Small intestine (tissue), 7 donors: Measurements from ENCODE around the gene SAMD14. TPM values are rescaled to one million over a fixed set of nuclear protein-coding genes. Genes with fewer than 3 reads are reported as not detected.
"Not testable (repeated sequence)": the region's sequence is repeated elsewhere in the genome, so short reads cannot be mapped to it uniquely, and the experiment has no call there.

Experiments used
- DNase-seq, 2 donors: peaks; one replicate each; pipeline versions ENCODE4 v3.0.0 to v3.0.0-alpha.2; 2013
- FAIRE-seq: peaks from 2 replicates; lab custom pipeline; 2012; peaks lifted over from hg19 to GRCh38; lab: Jason Lieb, UNC
- H3K27ac ChIP-seq, 3 donors: one replicate each; pipeline ENCODE4 v1.5.1; 2013; ENCODE audit warnings: low read length in 2 of 3, mild to moderate bottlenecking in 2 of 3, control low read depth in 1 of 3, inconsistent platforms in 1 of 3, low read depth in 1 of 3, moderate library complexity in 1 of 3
- H3K27me3 ChIP-seq, 3 donors: one replicate each; pipeline ENCODE4 v1.6.1; 2013; ENCODE audit warnings: low read length in 3 of 3, inconsistent platforms in 1 of 3; ENCODE audit not compliant: control insufficient read depth in 3 of 3, insufficient read depth in 3 of 3
- H3K36me3 ChIP-seq, 3 donors: one replicate each; pipeline ENCODE4 v1.6.1; 2013; ENCODE audit warnings: low read length in 3 of 3, inconsistent platforms in 1 of 3, low read depth in 1 of 3, mild to moderate bottlenecking in 1 of 3, moderate library complexity in 1 of 3; ENCODE audit not compliant: control insufficient read depth in 3 of 3, insufficient read depth in 2 of 3
- H3K4me1 ChIP-seq, 3 donors: one replicate each; pipeline ENCODE4 v1.6.1; 2013; ENCODE audit warnings: low read length in 2 of 3, inconsistent platforms in 1 of 3, low read depth in 1 of 3, mild to moderate bottlenecking in 1 of 3, moderate library complexity in 1 of 3; ENCODE audit not compliant: control insufficient read depth in 3 of 3, insufficient read depth in 2 of 3
- H3K4me3 ChIP-seq, 3 donors: one replicate each; pipeline ENCODE4 v1.5.1; 2013; ENCODE audit warnings: low read length in 3 of 3, control low read depth in 1 of 3, inconsistent platforms in 1 of 3, low read depth in 1 of 3, mild to moderate bottlenecking in 1 of 3, moderate library complexity in 1 of 3
- H3K9me3 ChIP-seq, 2 donors: one replicate each; pipeline ENCODE4 v1.6.1; 2013; ENCODE audit warnings: low read depth in 1 of 2, low read length in 1 of 2; ENCODE audit not compliant: control insufficient read depth in 2 of 2, insufficient read depth in 1 of 2
- WGBS, 3 donors: extraction: QIAGEN DNeasy Blood & Tissue Kit; methylation state at CpG; one replicate each; pipeline ENCODE4 v1.1.7; 2013; 5-methylcytosine and 5-hydroxymethylcytosine counted together
- polyA plus RNA-seq, 4 donors: library from polyadenylated mRNA; stranded (reverse) in 3 of 4; unstranded in 1 of 4; fragments of 200-250 nt in 3 of 4; fragments of 120-200 nt in 1 of 4; gene quantifications; one replicate each; pipeline versions ENCODE4 v1.2.1 to v1.2.3, GENCODE V29; 2013
- donor health status: healthy with polysubstance abuse.
- donor health status: control.
- donor health status: control.
- donor health status: Bipolar disorder and iron deficiency.
- donor health status: healthy.

SAMD14 gene
- polyA plus RNA-seq, 4 donors: 0.54 to 2.9 (median 1.4) TPM

DNA sequence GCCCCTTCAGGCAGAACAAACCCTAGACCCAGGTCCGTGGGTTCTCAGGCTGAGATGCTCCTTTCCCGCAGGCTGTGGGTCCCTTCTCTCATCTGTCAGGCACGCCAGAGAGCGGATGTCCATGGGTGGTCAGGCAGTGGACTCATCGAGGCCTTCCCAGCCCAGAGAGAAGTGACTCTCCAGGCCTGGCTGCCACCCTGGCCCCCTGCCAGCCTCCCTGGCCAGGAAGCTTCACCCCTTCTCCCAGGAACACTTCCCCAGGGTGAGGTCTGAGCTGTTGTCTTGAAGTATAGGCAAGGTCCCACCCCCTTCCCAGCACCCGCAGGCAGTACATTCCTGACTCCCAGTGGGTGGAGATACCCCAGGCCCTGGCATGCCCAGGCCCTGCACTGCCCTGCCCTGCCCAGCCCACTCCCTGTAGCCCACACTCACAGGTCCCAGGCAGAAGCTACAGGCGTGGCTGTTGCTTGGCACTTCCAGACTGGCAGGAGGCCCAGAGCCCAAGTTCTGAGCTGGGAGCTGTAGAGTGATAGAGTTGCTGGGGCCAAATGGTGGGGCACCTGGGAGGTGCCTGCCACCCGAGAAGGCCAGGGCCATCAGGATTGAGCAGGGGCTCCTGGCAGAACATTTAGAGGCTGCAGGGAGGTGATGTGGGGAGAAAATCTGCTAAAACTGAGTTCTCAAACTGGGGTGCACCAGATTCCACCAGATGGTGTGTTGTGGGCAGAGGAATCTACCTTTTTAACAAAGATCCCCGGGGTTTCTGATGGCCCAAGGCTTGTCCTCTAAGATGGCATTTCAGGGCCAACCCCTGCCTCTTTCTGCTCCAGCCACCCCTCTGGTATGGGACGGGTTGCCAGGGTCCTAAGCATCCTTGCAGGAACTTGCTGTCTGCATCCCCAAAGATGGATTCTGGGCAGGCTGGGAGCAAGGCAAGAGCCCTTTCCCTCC, 67.4 kb downstream of the SAMD14 start:
- H3K4me3 ChIP-seq: no peak overlapping the region
- peak in 1 of 2 donors; percentile 89 for DNase-seq
- no peaks in the 10 kb centered on the region for H3K9me3 ChIP-seq
- WGBS, 3 donors: 48 to 65% (median 48%) methylated on average over 10 of the region's 10 CpGs
- H3K4me1 ChIP-seq: peaks cover 12 to 62% (median 24%) of the 10 kb centered on the region in 3 donors
- no peaks in the 10 kb centered on the region for H3K27me3 ChIP-seq
- no peak for FAIRE-seq
- H3K36me3 ChIP-seq: peaks cover 0 to 75% (median 9%) of the 10 kb centered on the region in 3 donors
- peak overlapping the region; percentile 19 to 63 (median 21) for H3K27ac ChIP-seq

DNA sequence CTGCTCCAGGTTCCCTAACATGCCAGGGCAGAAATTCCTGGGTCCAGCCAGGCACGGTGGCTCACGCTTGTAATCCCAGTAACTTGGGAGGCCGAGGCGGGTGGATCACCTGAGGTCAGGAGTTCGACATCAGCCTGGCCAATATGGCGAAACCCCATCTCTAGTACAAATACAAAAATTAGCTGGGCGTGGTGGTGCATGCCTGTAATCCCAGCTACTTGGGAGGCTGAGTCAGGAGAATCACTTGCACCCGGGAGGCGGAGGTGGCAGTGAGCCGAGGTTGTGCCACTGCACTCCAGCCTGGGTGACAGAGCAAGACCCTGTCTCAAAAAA, 68.3 kb downstream of the SAMD14 start:
- H3K27ac ChIP-seq, H3K4me3 ChIP-seq, H3K27me3 ChIP-seq, DNase-seq, H3K9me3 ChIP-seq, FAIRE-seq: not testable (repeated sequence)
- H3K4me1 ChIP-seq: peaks cover 12 to 69% (median 24%) of the 10 kb centered on the region in 3 donors
- H3K36me3 ChIP-seq: peaks cover 0 to 72% (median 6%) of the 10 kb centered on the region in 3 donors
- WGBS, 3 donors: 82 to 88% (median 83%) methylated on average over 10 of the region's 10 CpGs

DNA sequence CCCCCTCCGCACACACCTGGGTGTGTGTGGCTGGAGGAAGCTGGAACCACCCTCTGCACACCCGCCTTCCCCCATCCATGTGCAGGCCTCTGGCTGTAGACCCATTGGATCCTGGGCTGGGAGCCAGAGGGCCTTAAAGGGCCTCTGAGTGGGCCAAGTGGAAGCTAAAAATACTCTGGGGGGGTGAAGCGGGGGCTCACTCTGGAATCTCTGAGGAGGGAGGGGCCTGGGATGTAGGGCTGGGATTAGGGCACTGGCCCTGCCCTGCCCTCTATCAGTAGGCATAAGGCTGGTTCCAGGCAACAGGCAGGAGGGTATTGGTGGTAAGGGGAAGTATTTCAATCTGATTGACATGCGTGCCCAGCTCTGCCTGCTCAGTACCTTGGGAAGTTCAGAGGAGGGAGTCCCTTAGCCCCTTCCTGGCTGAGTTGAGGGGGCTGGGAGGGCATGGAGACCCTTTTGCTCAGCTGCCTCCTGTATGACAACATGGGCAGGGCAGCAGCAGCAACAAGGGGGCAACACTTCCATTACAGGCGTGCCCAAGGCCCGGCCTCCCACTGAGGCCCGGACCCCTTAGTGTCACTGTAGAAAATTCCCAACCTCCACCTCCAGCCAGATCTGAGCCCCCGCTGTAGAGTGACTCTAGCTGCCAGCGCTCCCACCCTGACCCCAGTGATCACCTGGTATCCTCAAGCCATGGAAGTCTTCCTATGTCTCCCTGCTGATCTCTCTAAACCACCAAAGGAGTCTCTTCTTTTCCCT, 68.8 kb downstream of the SAMD14 start:
- Histone ChIP-seq H3K36me3 (peaks cover 0 to 67% (median 6%) of the 10 kb centered on the region in 3 donors), H3K4me3 (no peak overlapping the region), H3K9me3 (no peaks in the 10 kb centered on the region), H3K27ac (peak overlapping the region in 2 of 3 donors; percentile 41 to 55), H3K27me3 (no peaks in the 10 kb centered on the region), H3K4me1 (peaks cover 12 to 69% (median 24%) of the 10 kb centered on the region in 3 donors)
- FAIRE-seq (no peak), DNase-seq (peak; percentile 12 to 31)
- 79 to 85% (median 84%) methylated on average over 9 of the region's 9 CpGs for WGBS, 3 donors

Other genes starting within 250 kb of the SAMD14 start
- gene DLX4, start 161.0 kb downstream of the SAMD14 start, polyA plus RNA-seq: 1 to 10 TPM in 2 of 4 donors, not detected in 2; 1.3 to 4.0 TPM
- 1 to 10 TPM in 1 of 4 donors, under 1 TPM in 1, not detected in 2; 0.06 to 1.4 TPM for gene DLX3, start 134.9 kb downstream of the SAMD14 start, polyA plus RNA-seq
- 10 to 100 TPM; 53.5 to 96.4 (median 72.0) TPM for gene ITGA3, start 74.0 kb downstream of the SAMD14 start, polyA plus RNA-seq
- gene PDK2, start 34.8 kb downstream of the SAMD14 start, polyA plus RNA-seq: 100 to 1,000 TPM in 1 of 4 donors, 10 to 100 TPM in 3; 27.2 to 125 (median 36.8) TPM
- 10 to 100 TPM; 14.1 to 31.8 (median 21.6) TPM for gene PPP1R9B, start 20.5 kb upstream of the SAMD14 start, polyA plus RNA-seq
- gene SGCA, start 35.8 kb upstream of the SAMD14 start, polyA plus RNA-seq: 1 to 10 TPM in 2 of 4 donors, under 1 TPM in 1, not detected in 1; 0.96 to 6.2 (median 5.0) TPM
- gene COL1A1, start 71.5 kb upstream of the SAMD14 start, polyA plus RNA-seq: 100 to 1,000 TPM in 1 of 4 donors, 10 to 100 TPM in 1, 1 to 10 TPM in 2; 2.2 to 320 (median 27.2) TPM
- gene TMEM92, start 144.3 kb upstream of the SAMD14 start, polyA plus RNA-seq: 10 to 100 TPM; 29.1 to 91.1 (median 46.3) TPM
- gene XYLT2, start 216.0 kb upstream of the SAMD14 start, polyA plus RNA-seq: 10 to 100 TPM in 1 of 4 donors, 1 to 10 TPM in 3; 3.8 to 18.2 (median 6.7) TPM
- 100 to 1,000 TPM in 3 of 4 donors, 10 to 100 TPM in 1; 70.9 to 247 (median 163) TPM for gene MRPL27, start 243.0 kb upstream of the SAMD14 start, polyA plus RNA-seq
- gene EME1, start 243.1 kb upstream of the SAMD14 start, polyA plus RNA-seq: 1 to 10 TPM in 2 of 4 donors, not detected in 2; 2.5 to 4.3 TPM